Measurements from ENCODE around the gene ERN1.

DNA sequence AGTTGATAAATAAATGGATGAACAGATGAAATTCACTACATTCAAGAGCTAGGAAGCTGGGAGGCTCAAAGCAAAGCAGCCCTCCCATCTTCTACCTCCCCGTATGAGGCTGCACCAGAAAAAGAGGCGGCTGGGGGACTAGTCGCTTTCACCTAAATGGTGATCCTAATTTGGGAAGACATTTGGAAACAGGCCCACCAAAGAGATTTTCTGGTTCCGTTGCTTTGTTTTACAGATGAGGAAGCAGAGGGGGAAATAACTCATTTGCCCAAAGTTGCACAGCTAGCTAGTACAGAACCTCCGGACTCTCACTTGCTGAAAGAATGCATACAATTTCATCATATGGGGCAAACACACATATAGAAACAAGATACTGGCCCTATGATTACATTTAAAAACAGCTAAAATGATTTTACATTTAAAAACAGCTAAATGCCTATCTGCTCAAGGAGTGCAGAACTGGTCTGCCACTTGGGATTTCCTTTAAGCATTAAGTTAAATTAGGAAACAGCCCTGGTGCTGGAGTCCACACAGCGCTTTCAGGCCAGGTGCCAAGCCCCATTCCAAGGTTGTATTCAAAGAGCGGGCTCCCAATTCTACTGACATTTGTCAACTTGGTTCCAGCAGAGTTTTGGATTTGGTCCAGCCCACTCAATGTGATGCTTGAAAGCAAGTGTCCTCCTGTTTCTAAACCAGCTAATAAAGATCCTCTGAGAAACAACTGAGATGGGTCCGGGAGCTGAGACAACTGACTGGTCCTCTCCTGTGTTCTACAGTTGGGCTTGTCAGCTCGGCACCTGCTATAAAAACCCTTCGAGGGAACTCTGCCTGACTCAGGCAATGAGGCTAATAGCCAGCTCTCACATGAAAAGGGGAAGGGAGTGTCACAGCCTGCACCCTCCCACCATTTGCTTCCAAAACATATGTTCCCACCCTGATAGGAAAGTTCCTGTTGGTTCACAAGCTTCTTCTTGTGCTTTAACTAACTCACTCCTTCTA is 11.7 kb downstream of the ERN1 start:
- no peak for TF ChIP-seq SIN3A (conservative IDR thresholded peaks at IDR 0.05 in 1 of 2, IDR thresholded peaks at IDR 0.05 in 1 of 2; ENCODE audit: low read depth in 1 of 2, low read length in 2 of 2)
- TF ChIP-seq EGR1 (IDR thresholded peaks at IDR 0.05; ENCODE audit: borderline replicate concordance, low read depth, low read length): no peak
- TF ChIP-seq, protein P1, sequence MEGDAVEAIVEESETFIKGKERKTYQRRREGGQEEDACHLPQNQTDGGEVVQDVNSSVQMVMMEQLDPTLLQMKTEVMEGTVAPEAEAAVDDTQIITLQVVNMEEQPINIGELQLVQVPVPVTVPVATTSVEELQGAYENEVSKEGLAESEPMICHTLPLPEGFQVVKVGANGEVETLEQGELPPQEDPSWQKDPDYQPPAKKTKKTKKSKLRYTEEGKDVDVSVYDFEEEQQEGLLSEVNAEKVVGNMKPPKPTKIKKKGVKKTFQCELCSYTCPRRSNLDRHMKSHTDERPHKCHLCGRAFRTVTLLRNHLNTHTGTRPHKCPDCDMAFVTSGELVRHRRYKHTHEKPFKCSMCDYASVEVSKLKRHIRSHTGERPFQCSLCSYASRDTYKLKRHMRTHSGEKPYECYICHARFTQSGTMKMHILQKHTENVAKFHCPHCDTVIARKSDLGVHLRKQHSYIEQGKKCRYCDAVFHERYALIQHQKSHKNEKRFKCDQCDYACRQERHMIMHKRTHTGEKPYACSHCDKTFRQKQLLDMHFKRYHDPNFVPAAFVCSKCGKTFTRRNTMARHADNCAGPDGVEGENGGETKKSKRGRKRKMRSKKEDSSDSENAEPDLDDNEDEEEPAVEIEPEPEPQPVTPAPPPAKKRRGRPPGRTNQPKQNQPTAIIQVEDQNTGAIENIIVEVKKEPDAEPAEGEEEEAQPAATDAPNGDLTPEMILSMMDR (IDR thresholded peaks at IDR 0.05; ENCODE audit: control extremely low read depth in 1 of 3, insufficient read depth in 1 of 3, low read depth in 1 of 3, low read length in 3 of 3): no peak
